Ovary (tissue), 9 donors: ENCODE data around the gene PTPRH. TPM values are rescaled to one million over a fixed set of nuclear protein-coding genes. Genes with fewer than 3 reads are reported as not detected.

ENCODE experiments used
- DNase-seq, 5 donors: peaks; one replicate each; pipeline ENCODE4 v3.0.0-alpha.2; 2019 to 2020
- H3K27ac ChIP-seq, 2 donors: fragments of 200-600 bp; one replicate each; pipeline versions ENCODE4 v1.5.1 to v1.8.0; 2019 to 2022
- H3K27me3 ChIP-seq: fragments of 200-600 bp; one replicate; pipeline ENCODE4 v1.8.0; 2022
- H3K36me3 ChIP-seq: fragments of 200-600 bp; sonication (generic); one replicate; pipeline ENCODE4 v1.5.1; 2019
- H3K4me1 ChIP-seq: one replicate; pipeline ENCODE4 v1.8.1; 2013; ENCODE audit warnings: mild to moderate bottlenecking, moderate library complexity; ENCODE audit not compliant: insufficient read depth
- H3K4me3 ChIP-seq: fragments of 200-600 bp; sonication (generic); one replicate; pipeline ENCODE4 v1.5.1; 2017
- H3K9me3 ChIP-seq, 2 donors: fragments of 200-600 bp in 1 of 2; sonication (generic) in 1 of 2; one replicate each; pipeline versions ENCODE4 v1.5.1 to v1.8.1; 2013 to 2019; ENCODE audit warnings: mild to moderate bottlenecking in 1 of 2, moderate library complexity in 1 of 2
- EP300 ChIP-seq: sonication (generic); formaldehyde crosslinking; IDR thresholded peaks from one replicate; pipeline ENCODE4 v1.6.1; 2017; ENCODE audit warnings: antibody characterized with exemption
- POLR2A ChIP-seq: fragments of 450-650 bp; IDR thresholded peaks from one replicate; pipeline ENCODE4 v1.6.1; 2017; ENCODE audit warnings: antibody characterized with exemption, mild to moderate bottlenecking, moderate library complexity
- WGBS, 3 donors: extraction: QIAGEN DNeasy Blood & Tissue Kit in 1 of 3; methylation state at CpG; one replicate each; pipeline versions ENCODE4 v1.1.5 to v1.1.7; 2013 to 2017; 5-methylcytosine and 5-hydroxymethylcytosine counted together
- intact Hi-C, 4 donors: fragments of 100-400 bp; cut with DNase I; formaldehyde crosslinking; loops; one replicate each; pipeline versions ENCODE4 v1.11.0 to v1.15.1; 2022 to 2023
- polyA plus RNA-seq, 2 donors: library from polyadenylated mRNA; stranded (reverse); fragments of 200-250 nt in 1 of 2; fragments of 350-450 nt in 1 of 2; fragmentation: Illumina TruSeq in 1 of 2; extraction: RNeasy Lipid Tissue Mini Kit (QIAGEN cat#74804) in 1 of 2; gene quantifications; one replicate each; pipeline ENCODE4 v1.2.3, GENCODE V29; 2013 to 2014
- total RNA-seq, 7 donors: library from RNA; depleted of rRNA in 2 of 7; stranded (reverse); fragments of >200 nt in 2 of 7; fragmentation: NEBNext Ultra II Directional in 3 of 7; extraction: Animal tissue kit (Norgen Biotek cat#: 25700) in 3 of 7; gene quantifications; one replicate each; pipeline versions ENCODE4 v1.1.0 to v1.2.4, GENCODE V29; 2016 to 2023
- TF ChIP-seq, protein P1 (sequence below), 3 donors: fragments of 450-650 bp in 2 of 3; fragments of 200-600 bp in 1 of 3; IDR thresholded peaks; one replicate each; pipeline versions ENCODE4 v1.5.1 to v1.8.0; 2016 to 2022; ENCODE audit warnings: antibody characterized with exemption in 3 of 3, mild to moderate bottlenecking in 1 of 3
- donor health status: DM: no; HTN: no; CAD: no; lungs with moderate emphysema.
- donor health status: DM: no; HTN: no; CAD: no.
- donor health status: Bipolar disorder and iron deficiency.
- donor health status: DM: yes; HTN: yes; CAD: no.
- donor health status: DM: no; HTN: no; CAD: no.
- donor health status: DM: yes; HTN: yes; CAD: no.

The PTPRH gene
- total and polyA plus RNA-seq, 9 donors = 0.23 to 4.6 (median 1.2) TPM

DNA sequence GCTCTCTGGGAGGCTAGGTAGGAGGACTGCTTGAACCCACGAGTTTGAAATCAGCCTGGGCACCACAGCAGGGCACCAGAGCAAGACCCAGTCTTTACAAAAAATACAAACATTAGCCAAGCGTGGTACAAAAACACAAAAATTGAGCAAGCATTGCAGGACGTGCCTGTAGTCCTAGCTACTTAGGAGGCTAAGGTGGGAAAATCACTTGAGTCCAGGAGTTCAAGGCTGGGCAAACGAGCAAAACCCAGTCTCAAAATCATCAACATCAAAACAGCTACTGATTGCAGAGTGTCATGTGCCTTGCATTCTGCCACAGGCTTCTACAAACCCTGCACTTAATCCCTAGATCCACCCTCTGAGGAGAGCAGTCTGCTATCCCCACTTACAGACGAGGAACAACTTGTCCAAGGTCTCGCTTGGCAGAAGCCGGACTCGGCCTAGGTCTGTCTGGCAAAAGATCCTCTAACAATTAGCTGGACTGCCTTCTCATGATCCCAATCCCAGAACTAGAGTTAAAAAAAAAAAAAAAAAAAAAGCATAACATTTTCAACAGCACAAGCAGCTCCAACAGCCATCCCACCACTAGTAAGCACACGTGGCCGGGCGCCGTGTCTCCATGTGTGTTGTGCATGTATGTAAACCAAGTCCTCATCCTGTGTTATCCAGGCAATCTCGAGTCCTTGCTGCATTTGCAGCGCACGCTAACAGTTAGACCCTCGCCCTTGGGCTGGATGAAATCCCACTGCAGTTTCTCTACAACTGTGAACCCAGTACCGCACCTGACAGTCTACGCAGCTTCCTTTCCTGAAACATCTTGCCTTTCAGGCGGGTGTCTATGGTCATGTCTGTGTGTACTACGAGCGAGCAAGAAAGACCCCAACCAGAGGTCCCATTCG, 47.5 kb upstream of the PTPRH start:
- TF ChIP-seq EP300 = no peak
- H3K27me3 ChIP-seq = no peaks in the 10 kb centered on the region
- WGBS, 3 donors = 20 to 31% (median 27%) methylated on average over 22 of the region's 22 CpGs
- intact Hi-C loops = loop anchor here in 1 of 4 donors (5.0 kb wide), 1 partner anchor 140 kb away; the partner anchor contains the start of gene PPP1R12C
- peaks cover 18% of the 10 kb centered on the region for H3K4me1 ChIP-seq
- no peaks in the 10 kb centered on the region for H3K9me3 ChIP-seq
- H3K27ac ChIP-seq = no peak overlapping the region
- DNase-seq = no peak
- peak overlapping the region; percentile 92 for H3K4me3 ChIP-seq
- no peaks in the 10 kb centered on the region for H3K36me3 ChIP-seq

DNA sequence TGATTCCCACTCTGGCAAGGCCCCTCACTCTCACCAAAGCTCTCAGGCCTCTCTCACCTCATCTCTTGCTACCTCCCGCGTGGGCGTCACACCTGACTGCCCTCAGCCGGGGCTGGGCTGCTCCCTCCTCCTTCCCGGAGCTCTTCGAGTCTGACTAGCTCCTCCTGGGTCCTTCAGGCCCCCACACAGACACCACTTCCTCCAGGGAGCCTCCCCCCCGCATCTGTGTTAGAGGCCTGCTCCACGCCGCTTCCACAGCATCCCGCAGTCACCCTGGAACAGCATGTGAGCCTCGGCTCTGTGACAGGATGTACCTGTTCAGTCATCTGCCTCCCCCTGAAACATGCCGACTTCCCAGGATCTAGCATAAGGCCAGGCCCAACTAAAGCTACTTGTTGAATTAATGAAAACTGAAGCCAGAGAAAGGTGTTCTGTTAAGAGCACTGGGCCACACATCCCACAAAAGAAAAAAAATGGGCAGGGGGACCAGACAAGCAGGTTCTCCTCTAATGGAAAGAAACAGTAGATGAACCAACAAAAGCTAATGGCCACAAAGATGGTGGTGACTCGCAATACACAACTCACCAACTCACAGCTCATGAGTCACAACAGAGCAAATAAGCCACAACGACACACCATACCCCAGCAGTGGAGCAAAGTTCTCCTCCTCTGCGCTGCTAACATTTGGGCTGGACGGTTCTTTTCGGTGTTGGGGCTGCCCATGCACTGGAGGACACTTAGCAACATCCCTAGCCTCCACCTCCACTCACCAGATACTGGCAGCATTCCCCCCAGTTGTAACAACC, 46.5 kb upstream of the PTPRH start:
- WGBS, 3 donors = 55 to 59% (median 57%) methylated on average over 17 of the region's 17 CpGs
- Histone ChIP-seq H3K36me3 (no peaks in the 10 kb centered on the region), H3K4me3 (no peak overlapping the region), H3K27ac (no peak overlapping the region), H3K9me3 (no peaks in the 10 kb centered on the region), H3K27me3 (no peaks in the 10 kb centered on the region), H3K4me1 (peaks cover 18% of the 10 kb centered on the region)
- intact Hi-C loops = loop anchor here in 1 of 4 donors (5.0 kb wide), 1 partner anchor 139 kb away; the partner anchor contains the start of gene PPP1R12C
- DNase-seq = no peak
- TF ChIP-seq POLR2A (no peak), EP300 (no peak)
- TF ChIP-seq, protein P1, sequence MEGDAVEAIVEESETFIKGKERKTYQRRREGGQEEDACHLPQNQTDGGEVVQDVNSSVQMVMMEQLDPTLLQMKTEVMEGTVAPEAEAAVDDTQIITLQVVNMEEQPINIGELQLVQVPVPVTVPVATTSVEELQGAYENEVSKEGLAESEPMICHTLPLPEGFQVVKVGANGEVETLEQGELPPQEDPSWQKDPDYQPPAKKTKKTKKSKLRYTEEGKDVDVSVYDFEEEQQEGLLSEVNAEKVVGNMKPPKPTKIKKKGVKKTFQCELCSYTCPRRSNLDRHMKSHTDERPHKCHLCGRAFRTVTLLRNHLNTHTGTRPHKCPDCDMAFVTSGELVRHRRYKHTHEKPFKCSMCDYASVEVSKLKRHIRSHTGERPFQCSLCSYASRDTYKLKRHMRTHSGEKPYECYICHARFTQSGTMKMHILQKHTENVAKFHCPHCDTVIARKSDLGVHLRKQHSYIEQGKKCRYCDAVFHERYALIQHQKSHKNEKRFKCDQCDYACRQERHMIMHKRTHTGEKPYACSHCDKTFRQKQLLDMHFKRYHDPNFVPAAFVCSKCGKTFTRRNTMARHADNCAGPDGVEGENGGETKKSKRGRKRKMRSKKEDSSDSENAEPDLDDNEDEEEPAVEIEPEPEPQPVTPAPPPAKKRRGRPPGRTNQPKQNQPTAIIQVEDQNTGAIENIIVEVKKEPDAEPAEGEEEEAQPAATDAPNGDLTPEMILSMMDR (IDR thresholded peaks at IDR 0.05) = no peak

DNA sequence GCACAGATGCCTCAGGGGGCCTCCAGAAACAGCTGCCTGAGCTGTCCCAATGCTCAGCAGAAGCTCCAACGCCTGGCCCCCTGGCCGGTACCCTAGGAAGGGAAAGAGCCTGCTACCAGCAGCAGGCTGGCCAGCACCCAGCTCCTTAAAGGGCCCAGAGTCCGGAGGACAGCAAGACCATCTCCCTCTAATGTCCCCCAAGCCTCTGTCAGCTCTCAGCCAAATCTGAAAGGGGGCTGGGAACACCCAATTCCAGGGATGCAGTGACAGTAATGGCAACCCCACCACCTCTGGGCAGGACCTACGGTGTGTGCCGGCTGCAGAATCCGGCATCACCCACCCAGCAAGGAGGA, 45.3 kb upstream of the PTPRH start:
- WGBS, 3 donors = 54 to 74% (median 58%) methylated on average over 6 of the region's 6 CpGs
- Histone ChIP-seq H3K36me3 (no peaks in the 10 kb centered on the region), H3K4me1 (peaks cover 15% of the 10 kb centered on the region), H3K27me3 (no peaks in the 10 kb centered on the region), H3K9me3 (no peaks in the 10 kb centered on the region), H3K27ac (no peak overlapping the region), H3K4me3 (no peak overlapping the region)
- intact Hi-C loops = no loop called here
- TF ChIP-seq EP300 (no peak), POLR2A (no peak)
- TF ChIP-seq, protein P1 (IDR thresholded peaks at IDR 0.05) = no peak
- DNase-seq = no peak

DNA sequence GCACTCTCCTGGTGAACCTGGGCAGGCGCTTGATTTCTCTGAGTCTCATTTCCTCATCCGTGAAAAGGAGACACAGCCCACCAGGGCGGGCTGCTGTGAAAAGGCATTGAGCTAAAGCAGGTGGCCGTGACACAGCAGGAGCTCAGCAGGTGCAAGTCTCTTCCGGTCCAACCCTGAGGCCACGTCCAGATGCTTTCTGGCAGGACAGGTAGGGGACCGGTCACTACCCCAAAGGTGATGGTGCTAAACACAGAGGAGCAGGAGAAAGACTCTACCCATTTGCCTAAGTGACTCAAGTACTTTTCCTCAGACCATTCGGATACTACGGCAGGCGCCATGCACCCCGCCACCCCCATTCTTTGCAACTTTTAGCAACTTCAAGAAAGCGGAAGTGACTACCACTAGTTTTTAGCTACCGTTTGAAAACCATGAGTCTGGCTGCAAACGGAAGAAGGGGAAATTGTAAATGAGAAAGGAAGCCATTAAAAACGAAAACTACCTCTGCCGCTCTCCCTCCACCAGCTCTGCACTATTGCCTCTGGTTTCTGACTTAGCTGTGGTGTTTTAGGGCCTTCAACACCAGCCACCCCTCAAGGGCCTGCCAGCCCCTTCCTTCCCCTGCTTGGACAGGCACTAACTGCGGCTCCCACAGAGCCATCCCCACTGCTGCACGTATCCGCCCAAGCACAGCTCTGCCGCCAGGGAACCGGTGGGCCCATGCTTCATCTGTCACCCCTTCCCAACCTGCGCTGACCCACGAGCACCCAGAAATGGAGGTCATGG, 44.7 kb upstream of the PTPRH start:
- no peak for DNase-seq
- H3K4me3 ChIP-seq = no peak overlapping the region

More for the DNA sequence above, 44.7 kb upstream of the PTPRH start:
- intact Hi-C loops = no loop called here
- TF ChIP-seq EP300 (no peak), POLR2A (no peak)
- TF ChIP-seq, protein P1 (IDR thresholded peaks at IDR 0.05) = no peak
- WGBS, 3 donors = 73 to 75% (median 74%) methylated on average over 23 of the region's 23 CpGs
- no peaks in the 10 kb centered on the region for H3K27me3 ChIP-seq
- no peaks in the 10 kb centered on the region for H3K9me3 ChIP-seq
- H3K36me3 ChIP-seq = no peaks in the 10 kb centered on the region
- H3K27ac ChIP-seq = no peak overlapping the region
- peaks cover 15% of the 10 kb centered on the region for H3K4me1 ChIP-seq
